GM12801 (cell line): ENCODE data around the gene FOXE3.

Experiments
- TF ChIP-seq, protein P1 (sequence below): IDR thresholded peaks from one replicate; pipeline ENCODE4 v1.5.1; 2011; ENCODE audit warnings: control low read depth; ENCODE audit not compliant: insufficient read length; ENCODE audit errors: extremely low read depth

The FOXE3 gene

DNA sequence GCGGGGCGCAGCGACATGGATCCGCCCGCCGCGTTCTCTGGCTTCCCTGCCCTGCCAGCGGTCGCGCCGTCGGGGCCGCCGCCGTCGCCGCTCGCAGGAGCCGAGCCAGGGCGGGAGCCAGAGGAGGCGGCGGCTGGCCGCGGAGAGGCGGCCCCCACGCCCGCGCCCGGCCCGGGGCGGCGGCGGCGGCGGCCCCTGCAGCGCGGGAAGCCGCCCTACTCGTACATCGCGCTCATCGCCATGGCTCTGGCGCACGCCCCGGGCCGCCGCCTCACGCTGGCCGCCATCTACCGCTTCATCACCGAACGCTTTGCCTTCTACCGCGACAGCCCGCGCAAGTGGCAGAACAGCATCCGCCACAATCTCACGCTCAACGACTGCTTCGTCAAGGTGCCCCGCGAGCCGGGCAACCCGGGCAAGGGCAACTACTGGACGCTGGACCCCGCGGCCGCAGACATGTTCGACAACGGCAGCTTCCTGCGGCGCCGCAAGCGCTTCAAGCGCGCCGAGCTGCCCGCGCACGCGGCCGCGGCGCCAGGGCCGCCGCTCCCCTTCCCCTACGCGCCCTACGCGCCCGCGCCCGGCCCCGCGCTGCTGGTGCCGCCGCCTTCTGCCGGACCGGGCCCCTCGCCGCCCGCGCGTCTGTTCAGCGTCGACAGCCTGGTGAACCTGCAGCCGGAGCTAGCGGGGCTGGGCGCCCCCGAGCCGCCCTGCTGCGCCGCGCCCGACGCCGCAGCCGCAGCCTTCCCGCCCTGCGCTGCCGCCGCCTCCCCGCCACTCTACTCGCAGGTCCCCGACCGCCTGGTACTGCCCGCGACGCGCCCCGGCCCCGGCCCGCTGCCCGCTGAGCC, 459 bp downstream of the FOXE3 start:
- TF ChIP-seq, protein P1, sequence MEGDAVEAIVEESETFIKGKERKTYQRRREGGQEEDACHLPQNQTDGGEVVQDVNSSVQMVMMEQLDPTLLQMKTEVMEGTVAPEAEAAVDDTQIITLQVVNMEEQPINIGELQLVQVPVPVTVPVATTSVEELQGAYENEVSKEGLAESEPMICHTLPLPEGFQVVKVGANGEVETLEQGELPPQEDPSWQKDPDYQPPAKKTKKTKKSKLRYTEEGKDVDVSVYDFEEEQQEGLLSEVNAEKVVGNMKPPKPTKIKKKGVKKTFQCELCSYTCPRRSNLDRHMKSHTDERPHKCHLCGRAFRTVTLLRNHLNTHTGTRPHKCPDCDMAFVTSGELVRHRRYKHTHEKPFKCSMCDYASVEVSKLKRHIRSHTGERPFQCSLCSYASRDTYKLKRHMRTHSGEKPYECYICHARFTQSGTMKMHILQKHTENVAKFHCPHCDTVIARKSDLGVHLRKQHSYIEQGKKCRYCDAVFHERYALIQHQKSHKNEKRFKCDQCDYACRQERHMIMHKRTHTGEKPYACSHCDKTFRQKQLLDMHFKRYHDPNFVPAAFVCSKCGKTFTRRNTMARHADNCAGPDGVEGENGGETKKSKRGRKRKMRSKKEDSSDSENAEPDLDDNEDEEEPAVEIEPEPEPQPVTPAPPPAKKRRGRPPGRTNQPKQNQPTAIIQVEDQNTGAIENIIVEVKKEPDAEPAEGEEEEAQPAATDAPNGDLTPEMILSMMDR, result no peak

DNA sequence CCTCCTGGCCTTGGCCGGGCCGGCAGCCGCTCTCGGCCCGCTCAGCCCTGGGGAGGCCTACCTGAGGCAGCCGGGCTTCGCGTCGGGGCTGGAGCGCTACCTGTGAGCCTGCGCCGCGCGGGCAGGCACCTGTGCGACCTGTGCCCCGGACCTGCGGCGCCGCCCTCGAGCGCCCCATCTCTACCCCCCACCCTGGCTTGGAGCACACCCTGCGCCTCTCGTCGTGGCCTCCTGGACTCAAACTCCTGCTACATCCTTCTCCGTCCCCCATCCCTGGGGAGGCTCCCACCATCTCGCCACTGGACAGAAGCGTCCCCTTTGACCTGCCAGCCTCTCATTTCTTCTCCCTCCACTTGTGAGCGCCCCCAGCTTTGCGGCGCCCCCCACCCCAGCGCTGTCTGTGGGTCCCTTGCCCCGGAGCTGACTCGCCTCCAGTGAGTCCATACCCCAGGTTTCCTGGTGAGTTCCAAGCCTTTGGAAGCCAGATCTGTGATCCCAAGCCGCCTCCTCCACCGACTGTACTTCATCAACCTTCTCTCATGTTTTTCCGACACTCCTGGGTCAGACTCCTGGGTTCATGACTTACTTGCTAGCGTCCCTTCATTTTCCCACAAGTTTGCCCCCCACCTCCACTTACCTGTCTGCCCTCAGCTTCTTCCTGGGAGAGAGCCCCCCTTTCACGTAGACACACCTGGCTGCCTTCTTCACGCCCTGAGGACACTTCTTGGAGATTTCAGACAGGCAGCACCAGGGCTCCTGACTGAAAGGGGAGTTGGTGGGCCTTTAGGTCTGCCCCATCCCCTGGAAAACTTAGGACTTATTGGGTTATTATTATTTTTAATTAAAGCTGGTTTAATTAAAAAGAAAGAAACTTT, 1.3 kb downstream of the FOXE3 start:
- TF ChIP-seq, protein P1, result no peak

DNA sequence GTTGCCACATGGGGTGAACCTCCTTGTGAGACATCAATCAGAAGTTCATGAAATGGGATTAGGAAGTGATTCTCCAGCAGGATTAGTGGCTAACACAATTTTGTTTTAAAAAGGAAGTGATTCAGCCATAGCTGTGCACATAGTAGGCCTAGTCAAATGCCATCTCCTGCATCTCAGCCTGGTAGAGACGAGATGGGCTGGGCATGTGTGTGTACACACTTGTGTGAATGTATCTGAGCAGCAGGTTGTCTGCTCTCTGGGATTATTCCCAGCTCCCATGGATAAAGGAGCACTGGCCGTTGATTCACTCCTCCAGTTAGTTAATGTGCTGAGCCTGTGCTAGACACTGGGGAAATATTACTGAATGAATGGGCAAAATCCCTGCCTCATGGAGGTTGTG, 2.0 kb downstream of the FOXE3 start:
- TF ChIP-seq, protein P1, result no peak

DNA sequence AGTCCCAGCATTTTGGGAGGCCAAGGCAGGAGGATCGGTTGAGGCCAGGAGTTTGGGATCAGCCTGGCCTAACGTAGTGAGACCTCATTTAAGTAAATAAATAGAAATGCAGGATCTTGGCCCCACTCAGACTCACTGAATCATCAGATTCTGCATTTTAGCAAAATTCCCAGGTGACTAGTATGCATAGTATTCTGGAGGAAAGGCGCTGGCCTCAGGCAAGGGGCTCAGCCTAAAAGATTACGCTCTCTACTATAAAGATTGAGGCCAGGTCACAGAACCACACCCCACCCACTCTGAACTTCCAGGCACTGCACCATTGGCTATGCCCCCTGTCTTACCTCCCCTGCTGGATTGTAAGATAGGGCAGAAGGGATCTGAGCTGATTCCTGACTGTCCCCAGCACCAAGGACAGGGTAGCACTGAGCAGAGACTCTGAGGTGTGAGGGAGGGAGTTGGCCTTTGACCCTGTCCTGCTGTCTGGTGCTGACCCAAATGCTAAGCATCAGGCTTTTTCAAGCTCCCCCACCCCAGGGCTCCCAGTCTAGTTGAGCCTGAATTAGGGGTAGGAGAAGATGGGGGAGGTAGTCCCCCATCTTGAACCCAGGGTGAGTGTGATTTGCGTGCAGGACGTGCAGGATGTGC, 2.7 kb downstream of the FOXE3 start:
- TF ChIP-seq, protein P1, result no peak

DNA sequence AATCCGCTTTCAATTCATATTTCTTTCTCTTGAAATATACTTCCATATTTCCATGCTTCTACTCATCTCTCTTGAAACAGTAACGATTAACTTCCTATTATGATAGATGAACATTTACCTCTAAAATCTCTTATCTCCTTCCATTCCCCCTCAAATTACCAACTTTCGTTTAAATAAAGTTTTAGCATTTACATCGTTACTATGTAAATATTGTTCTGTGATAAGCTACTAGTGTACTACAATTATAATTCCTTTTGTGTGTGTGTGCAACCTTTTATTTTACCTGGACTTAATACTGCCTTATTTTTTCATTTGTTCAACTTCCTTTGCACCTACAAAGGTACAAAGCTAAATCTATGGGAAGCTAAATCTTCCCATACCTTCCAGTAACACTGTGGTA, 4.5 kb downstream of the FOXE3 start:
- TF ChIP-seq, protein P1, result no peak

DNA sequence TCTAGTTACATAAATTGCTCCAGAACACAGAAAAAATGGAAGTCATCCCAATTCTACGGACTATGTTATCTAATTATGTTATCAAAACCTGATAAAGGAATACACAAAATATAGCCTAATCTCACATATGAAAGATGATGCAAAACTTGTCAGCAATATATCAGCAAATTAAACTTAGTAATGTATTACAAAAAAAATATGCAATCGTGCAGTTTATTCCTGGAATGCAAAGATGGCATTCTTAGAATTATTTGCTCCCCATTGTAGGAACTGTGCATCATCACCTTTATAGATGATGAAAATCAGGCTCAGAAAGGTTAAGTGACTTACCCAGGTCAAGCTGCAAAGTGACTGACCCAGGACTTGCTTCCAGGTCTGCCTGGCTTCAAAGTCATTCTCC, 7.8 kb downstream of the FOXE3 start:
- TF ChIP-seq, protein P1, result no peak
